ENCODE measurements around the gene PAX2.

Gene PAX2

GRCh38 chr10:100748231-100749058, 3.1 kb downstream of the PAX2 start:
- Histone ChIP-seq H3K4me3 (peak overlapping the region; percentile 38), H3K27me3 (ENCODE audit: low read depth) (peaks cover 91% of the 10 kb centered on the region), H3K4me1 (no peaks in the 10 kb centered on the region), H3K36me3 (replicated peaks) (no peaks in the 10 kb centered on the region), H3K9me3 (no peaks in the 10 kb centered on the region)
- DNase-seq (ENCODE audit: low spot score in 2 of 2): no peak
- in situ Hi-C loops (cut with MboI; ENCODE audit: low sequenced_read_pairs): no loop called here

- Histone ChIP-seq H3K36me3 (replicated peaks) (no peaks in the 10 kb centered on the region), H3K27me3 (ENCODE audit: low read depth) (peaks cover 91% of the 10 kb centered on the region), H3K4me1 (no peaks in the 10 kb centered on the region), H3K9me3 (no peaks in the 10 kb centered on the region), H3K4me3 (no peak overlapping the region; the same call in 1 of the 2 replicates)
- DNase-seq (ENCODE audit: low spot score in 2 of 2): no peak
- in situ Hi-C loops (cut with MboI; ENCODE audit: low sequenced_read_pairs): no loop called here
Observed at GRCh38 chr10:100749059-100749308, 3.6 kb downstream of the PAX2 start.

DNA sequence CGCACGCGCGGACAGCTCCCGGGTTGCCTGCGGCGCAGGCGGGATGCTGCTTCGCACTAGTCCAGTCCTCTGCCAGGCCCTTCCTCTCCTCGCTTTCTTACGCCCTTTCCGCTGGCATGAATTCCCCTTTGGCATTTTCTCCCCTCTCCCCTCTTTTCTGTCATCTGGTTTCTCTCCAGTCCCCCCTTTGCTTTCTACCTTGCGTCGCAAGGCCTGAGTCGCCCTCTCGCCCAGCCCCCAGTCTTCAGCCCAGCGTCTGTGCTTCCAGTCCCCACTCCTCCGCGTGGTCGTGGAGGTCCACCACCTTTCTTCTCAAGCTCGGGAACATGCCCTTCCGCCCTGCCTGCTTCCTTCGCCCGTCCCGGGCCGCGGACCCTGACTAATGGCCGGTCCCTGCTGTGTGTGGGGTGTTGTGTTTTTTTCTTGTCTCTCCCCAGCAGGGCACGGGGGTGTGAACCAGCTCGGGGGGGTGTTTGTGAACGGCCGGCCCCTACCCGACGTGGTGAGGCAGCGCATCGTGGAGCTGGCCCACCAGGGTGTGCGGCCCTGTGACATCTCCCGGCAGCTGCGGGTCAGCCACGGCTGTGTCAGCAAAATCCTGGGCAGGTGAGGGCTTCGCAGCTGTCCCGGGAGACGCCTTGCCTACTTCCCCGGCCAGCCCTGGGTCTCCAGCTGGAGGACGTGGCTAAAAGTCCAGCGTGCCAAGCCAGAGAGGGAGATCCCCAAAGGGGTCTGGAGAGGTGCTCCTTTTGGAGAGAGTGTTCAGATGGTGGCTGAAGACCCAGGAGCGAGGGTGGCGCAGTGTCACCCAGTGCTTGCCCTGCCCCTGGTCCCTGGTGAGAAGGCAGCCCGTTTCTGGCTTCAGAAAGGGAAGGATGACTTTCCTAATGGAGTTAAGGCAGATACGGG, 4.2 kb downstream of the PAX2 start:
- Histone ChIP-seq H3K27me3 (ENCODE audit: low read depth) (peaks cover 85% of the 10 kb centered on the region), H3K9me3 (no peaks in the 10 kb centered on the region), H3K4me1 (no peaks in the 10 kb centered on the region), H3K4me3 (no peak overlapping the region), H3K36me3 (replicated peaks) (no peaks in the 10 kb centered on the region)
- in situ Hi-C loops (cut with MboI; ENCODE audit: low sequenced_read_pairs): no loop called here
- no peak for DNase-seq (ENCODE audit: low spot score in 2 of 2)

GRCh38 chr10:100750291-100751210, 5.2 kb downstream of the PAX2 start:
- Histone ChIP-seq H3K4me3 (no peak overlapping the region), H3K4me1 (no peaks in the 10 kb centered on the region), H3K9me3 (no peaks in the 10 kb centered on the region), H3K36me3 (replicated peaks) (no peaks in the 10 kb centered on the region), H3K27me3 (ENCODE audit: low read depth) (peaks cover 82% of the 10 kb centered on the region)
- no peak for DNase-seq (ENCODE audit: low spot score in 2 of 2)
- in situ Hi-C loops (cut with MboI; ENCODE audit: low sequenced_read_pairs): no loop called here

- no peak for DNase-seq (ENCODE audit: low spot score in 2 of 2)
- Histone ChIP-seq H3K36me3 (replicated peaks) (no peaks in the 10 kb centered on the region), H3K4me1 (no peaks in the 10 kb centered on the region), H3K4me3 (no peak overlapping the region), H3K27me3 (ENCODE audit: low read depth) (peaks cover 80% of the 10 kb centered on the region), H3K9me3 (no peaks in the 10 kb centered on the region)
- in situ Hi-C loops (cut with MboI; ENCODE audit: low sequenced_read_pairs): no loop called here
Observed at GRCh38 chr10:100751211-100751933, 6.0 kb downstream of the PAX2 start.

DNA sequence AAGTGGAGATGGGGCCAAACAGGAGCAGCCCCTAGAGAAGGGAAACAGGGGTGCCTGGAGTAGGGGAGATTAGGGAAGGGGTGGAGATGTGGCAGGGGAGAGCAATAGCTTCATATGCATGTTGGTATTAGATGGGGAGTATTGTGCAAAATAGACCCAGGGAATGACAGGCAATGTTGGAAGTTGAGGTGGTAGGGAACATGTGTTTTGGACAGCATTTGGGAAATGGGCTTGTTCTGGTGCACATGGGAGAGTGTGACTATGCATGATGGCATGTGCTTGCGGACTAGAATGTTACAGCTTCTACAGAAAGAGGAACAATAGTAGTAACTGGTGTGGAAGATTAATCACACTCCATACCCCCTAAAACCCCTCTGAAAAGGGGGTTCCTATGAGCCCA, 10.4 kb downstream of the PAX2 start:
- Histone ChIP-seq H3K36me3 (replicated peaks) (no peaks in the 10 kb centered on the region), H3K4me3 (no peak overlapping the region), H3K9me3 (no peaks in the 10 kb centered on the region), H3K27me3 (ENCODE audit: low read depth) (peaks cover 43% of the 10 kb centered on the region), H3K4me1 (no peaks in the 10 kb centered on the region)
- DNase-seq (ENCODE audit: low spot score in 2 of 2): no peak
- in situ Hi-C loops (cut with MboI; ENCODE audit: low sequenced_read_pairs): no loop called here

GRCh38 chr10:100759331-100759730, 13.9 kb downstream of the PAX2 start:
- DNase-seq (ENCODE audit: low spot score in 2 of 2): no peak
- no peaks in the 10 kb centered on the region for H3K4me1 ChIP-seq
- no peak overlapping the region for H3K4me3 ChIP-seq
- H3K27me3 ChIP-seq (ENCODE audit: low read depth): peaks cover 18% of the 10 kb centered on the region
- no peaks in the 10 kb centered on the region for H3K36me3 ChIP-seq (replicated peaks)
- in situ Hi-C loops (cut with MboI; ENCODE audit: low sequenced_read_pairs): no loop called here
- no peaks in the 10 kb centered on the region for H3K9me3 ChIP-seq

- in situ Hi-C loops (cut with MboI; ENCODE audit: low sequenced_read_pairs): no loop called here
- Histone ChIP-seq H3K4me1 (no peaks in the 10 kb centered on the region), H3K9me3 (no peaks in the 10 kb centered on the region), H3K4me3 (no peak overlapping the region), H3K36me3 (replicated peaks) (no peaks in the 10 kb centered on the region), H3K27me3 (ENCODE audit: low read depth) (peaks cover 15% of the 10 kb centered on the region)
- no peak for DNase-seq (ENCODE audit: low spot score in 2 of 2)
Observed at GRCh38 chr10:100760726-100761125, 15.3 kb downstream of the PAX2 start.

DNA sequence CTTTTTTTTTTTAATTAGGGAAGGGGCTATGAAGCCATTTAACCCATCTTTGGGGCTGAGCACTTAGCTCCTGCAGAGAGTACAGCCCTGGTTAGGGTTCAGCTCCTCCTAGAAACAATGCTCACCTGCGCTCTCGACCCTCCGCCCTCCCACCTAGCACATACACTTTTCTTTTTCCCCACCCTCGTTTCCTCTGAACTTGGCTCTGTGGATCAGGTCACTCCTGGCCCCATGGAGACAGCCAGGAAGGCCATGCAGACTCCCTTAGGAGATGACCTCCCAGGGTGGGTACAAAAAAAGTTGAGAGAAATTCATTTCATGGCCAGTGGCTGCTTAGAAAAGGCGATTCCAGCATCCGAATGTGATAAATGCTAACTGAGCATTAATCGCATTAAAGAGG, 15.8 kb downstream of the PAX2 start:
- peaks cover 14% of the 10 kb centered on the region for H3K27me3 ChIP-seq (ENCODE audit: low read depth)
- H3K4me1 ChIP-seq: no peaks in the 10 kb centered on the region
- in situ Hi-C loops (cut with MboI; ENCODE audit: low sequenced_read_pairs): no loop called here
- H3K4me3 ChIP-seq: no peak overlapping the region
- no peaks in the 10 kb centered on the region for H3K36me3 ChIP-seq (replicated peaks)
- no peaks in the 10 kb centered on the region for H3K9me3 ChIP-seq
- DNase-seq (ENCODE audit: low spot score in 2 of 2): no peak

DNA sequence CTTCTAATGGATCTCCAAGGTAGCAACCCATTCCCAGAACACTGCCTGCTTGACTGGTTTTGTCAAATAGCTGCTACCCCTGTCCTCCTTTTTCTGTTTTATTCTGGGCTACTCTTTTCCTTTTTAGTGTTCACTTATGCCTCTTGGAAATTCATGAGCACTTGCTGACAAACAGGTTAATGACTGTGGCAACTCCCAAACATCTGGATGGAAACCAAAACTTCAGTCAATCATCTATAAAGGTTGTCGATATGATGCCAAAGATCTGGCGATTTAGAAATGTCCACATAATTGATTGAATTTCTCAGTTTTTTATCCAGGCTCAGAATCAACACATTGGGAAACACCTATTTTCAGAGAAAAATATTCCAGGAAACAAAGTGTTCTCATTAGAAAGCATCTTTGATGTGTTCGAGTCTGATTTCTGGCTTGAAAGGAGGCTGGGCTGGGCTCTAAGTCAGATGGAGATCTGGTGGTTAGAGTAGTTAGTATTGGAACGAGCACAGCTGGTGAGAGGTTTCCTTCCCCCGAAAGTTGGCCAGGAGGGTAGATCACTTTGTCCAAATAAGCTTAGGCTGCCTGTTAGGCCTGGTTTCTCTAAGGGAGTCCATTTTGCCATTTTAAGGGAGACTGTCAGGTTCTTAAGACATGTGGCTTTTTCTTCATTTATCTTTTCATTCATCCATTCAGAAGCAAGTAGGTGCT, 17.8 kb downstream of the PAX2 start:
- Histone ChIP-seq H3K9me3 (no peaks in the 10 kb centered on the region), H3K4me1 (no peaks in the 10 kb centered on the region), H3K4me3 (no peak overlapping the region), H3K36me3 (replicated peaks) (no peaks in the 10 kb centered on the region), H3K27me3 (ENCODE audit: low read depth) (peaks cover 11% of the 10 kb centered on the region)
- no peak for DNase-seq (ENCODE audit: low spot score in 2 of 2)
- in situ Hi-C loops (cut with MboI; ENCODE audit: low sequenced_read_pairs): no loop called here

GRCh38 chr10:100766693-100767421, 21.5 kb downstream of the PAX2 start:
- in situ Hi-C loops (cut with MboI; ENCODE audit: low sequenced_read_pairs): no loop called here
- H3K4me3 ChIP-seq: no peak overlapping the region
- no peaks in the 10 kb centered on the region for H3K36me3 ChIP-seq (replicated peaks)
- H3K4me1 ChIP-seq: no peaks in the 10 kb centered on the region
- no peak for DNase-seq (ENCODE audit: low spot score in 2 of 2)
- peaks cover 10% of the 10 kb centered on the region for H3K27me3 ChIP-seq (ENCODE audit: low read depth)
- no peaks in the 10 kb centered on the region for H3K9me3 ChIP-seq

DNA sequence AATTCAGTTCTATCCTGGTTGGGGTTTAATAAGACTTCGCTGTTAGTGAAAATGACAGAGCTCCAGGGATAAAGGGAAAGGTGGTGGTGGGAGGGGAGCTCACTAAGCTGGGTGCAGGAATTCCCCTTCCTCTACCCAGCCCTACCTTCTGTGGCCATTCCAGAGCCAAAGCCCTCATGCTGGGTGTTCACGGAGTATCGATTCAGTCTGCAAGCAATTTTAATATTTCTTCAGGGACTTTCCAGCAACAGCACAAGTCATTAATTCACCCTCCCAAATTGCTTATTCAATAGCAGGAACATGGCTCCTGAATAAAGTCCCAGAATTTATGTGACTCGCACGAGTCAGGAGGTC, 22.0 kb downstream of the PAX2 start:
- Histone ChIP-seq H3K4me1 (no peaks in the 10 kb centered on the region), H3K4me3 (no peak overlapping the region), H3K27me3 (ENCODE audit: low read depth) (peaks cover 8% of the 10 kb centered on the region), H3K36me3 (replicated peaks) (no peaks in the 10 kb centered on the region), H3K9me3 (no peaks in the 10 kb centered on the region)
- DNase-seq (ENCODE audit: low spot score in 2 of 2): no peak
- in situ Hi-C loops (cut with MboI; ENCODE audit: low sequenced_read_pairs): no loop called here
